GM23338 (cell line): ENCODE data around the gene TAF4. TPM values are rescaled to one million over a fixed set of nuclear protein-coding genes. Genes with fewer than 3 reads are reported as not detected.

Experiments used
- STAT1 ChIP-seq: IDR thresholded peaks from one replicate; pipeline ENCODE4 v1.6.1; 2016; ENCODE audit warnings: antibody characterized with exemption; ENCODE audit not compliant: unreplicated experiment
- ZNF331 ChIP-seq: fragments of 250-450 bp; sonication (Bioruptor Pico); IDR thresholded peaks from 2 replicates; pipeline ENCODE4 v1.5.0; 2020; ENCODE audit warnings: low read depth, mild to moderate bottlenecking, moderate library complexity
- polyA plus RNA-seq: library from polyadenylated mRNA; unstranded; fragments of >200 nt; fragmentation: Nextera tagmentation; extraction: Ambion mirVana; gene quantifications from 2 replicates; pipeline ENCODE4 v1.2.1, GENCODE V29; 2016
- total RNA-seq: library from RNA; depleted of rRNA; stranded (reverse); fragments of >200 nt; shearing (Covaris generic); gene quantifications from 2 replicates; pipeline ENCODE4 v1.2.3, GENCODE V29; 2014
- TF ChIP-seq, protein P1 (sequence below): fragments of 250-450 bp; sonication (Bioruptor Pico); IDR thresholded peaks from 2 replicates; pipeline ENCODE4 v1.5.0; 2020; ENCODE audit warnings: mild to moderate bottlenecking, moderate library complexity
- TF ChIP-seq, protein P2 (sequence below): IDR thresholded peaks from 2 replicates; pipeline ENCODE4 v1.6.1; 2016; ENCODE audit warnings: antibody characterized with exemption
- TF ChIP-seq, protein P3 (sequence below), 2 experiments: fragments of 200-600 bp in 1 of 2; sonication (generic) in 1 of 2; conservative IDR thresholded peaks; 2 replicates each; pipeline versions ENCODE4 v1.5.1 to v1.6.1; 2016 to 2017; ENCODE audit warnings: antibody characterized with exemption in 2 of 2, low read depth in 2 of 2, mild to moderate bottlenecking in 2 of 2, moderate library complexity in 1 of 2

The TAF4 gene
- total and polyA plus RNA-seq, 2 experiments from 2014 or later, result 7.2 to 60.0 TPM

DNA sequence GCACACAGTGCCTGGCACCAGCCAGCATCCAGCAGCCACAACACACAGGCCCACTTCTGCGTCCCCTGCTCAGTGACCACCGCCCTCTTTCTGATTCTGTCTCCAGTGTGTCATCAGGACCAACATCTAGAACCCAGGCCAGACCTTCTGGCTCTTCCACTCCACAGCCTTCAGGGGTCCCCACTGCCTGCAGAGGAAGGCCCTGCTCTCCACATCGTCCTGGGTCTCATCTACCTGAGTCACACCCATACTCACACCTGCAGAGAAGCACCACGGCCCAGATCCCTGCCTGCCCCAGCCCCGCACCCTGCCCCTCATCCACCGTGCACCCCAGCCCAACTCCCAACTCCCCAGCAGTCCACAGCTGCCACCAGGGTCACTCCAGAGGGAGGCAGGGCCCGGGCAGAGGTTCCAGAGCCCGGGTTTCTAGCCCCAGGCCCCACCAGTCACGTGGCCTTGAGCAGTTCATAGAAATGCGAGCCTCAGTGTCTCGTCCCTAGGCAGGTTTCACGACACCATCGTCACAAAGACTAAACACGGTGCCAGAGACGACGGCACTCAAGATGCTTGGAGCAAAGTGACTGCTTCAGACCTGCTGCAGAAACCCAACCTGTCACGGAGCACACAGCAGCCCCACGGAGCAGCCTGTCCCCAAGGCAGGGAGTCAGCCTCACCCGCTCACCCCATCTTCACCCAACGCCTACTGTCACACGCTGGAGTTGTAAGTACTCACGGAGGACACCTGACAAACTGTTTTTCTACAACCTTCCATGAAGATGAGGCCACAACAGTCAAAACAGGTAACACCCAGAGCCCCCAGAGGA lies 16.1 kb downstream of the TAF4 start (continued):
- TF ChIP-seq, protein P1, sequence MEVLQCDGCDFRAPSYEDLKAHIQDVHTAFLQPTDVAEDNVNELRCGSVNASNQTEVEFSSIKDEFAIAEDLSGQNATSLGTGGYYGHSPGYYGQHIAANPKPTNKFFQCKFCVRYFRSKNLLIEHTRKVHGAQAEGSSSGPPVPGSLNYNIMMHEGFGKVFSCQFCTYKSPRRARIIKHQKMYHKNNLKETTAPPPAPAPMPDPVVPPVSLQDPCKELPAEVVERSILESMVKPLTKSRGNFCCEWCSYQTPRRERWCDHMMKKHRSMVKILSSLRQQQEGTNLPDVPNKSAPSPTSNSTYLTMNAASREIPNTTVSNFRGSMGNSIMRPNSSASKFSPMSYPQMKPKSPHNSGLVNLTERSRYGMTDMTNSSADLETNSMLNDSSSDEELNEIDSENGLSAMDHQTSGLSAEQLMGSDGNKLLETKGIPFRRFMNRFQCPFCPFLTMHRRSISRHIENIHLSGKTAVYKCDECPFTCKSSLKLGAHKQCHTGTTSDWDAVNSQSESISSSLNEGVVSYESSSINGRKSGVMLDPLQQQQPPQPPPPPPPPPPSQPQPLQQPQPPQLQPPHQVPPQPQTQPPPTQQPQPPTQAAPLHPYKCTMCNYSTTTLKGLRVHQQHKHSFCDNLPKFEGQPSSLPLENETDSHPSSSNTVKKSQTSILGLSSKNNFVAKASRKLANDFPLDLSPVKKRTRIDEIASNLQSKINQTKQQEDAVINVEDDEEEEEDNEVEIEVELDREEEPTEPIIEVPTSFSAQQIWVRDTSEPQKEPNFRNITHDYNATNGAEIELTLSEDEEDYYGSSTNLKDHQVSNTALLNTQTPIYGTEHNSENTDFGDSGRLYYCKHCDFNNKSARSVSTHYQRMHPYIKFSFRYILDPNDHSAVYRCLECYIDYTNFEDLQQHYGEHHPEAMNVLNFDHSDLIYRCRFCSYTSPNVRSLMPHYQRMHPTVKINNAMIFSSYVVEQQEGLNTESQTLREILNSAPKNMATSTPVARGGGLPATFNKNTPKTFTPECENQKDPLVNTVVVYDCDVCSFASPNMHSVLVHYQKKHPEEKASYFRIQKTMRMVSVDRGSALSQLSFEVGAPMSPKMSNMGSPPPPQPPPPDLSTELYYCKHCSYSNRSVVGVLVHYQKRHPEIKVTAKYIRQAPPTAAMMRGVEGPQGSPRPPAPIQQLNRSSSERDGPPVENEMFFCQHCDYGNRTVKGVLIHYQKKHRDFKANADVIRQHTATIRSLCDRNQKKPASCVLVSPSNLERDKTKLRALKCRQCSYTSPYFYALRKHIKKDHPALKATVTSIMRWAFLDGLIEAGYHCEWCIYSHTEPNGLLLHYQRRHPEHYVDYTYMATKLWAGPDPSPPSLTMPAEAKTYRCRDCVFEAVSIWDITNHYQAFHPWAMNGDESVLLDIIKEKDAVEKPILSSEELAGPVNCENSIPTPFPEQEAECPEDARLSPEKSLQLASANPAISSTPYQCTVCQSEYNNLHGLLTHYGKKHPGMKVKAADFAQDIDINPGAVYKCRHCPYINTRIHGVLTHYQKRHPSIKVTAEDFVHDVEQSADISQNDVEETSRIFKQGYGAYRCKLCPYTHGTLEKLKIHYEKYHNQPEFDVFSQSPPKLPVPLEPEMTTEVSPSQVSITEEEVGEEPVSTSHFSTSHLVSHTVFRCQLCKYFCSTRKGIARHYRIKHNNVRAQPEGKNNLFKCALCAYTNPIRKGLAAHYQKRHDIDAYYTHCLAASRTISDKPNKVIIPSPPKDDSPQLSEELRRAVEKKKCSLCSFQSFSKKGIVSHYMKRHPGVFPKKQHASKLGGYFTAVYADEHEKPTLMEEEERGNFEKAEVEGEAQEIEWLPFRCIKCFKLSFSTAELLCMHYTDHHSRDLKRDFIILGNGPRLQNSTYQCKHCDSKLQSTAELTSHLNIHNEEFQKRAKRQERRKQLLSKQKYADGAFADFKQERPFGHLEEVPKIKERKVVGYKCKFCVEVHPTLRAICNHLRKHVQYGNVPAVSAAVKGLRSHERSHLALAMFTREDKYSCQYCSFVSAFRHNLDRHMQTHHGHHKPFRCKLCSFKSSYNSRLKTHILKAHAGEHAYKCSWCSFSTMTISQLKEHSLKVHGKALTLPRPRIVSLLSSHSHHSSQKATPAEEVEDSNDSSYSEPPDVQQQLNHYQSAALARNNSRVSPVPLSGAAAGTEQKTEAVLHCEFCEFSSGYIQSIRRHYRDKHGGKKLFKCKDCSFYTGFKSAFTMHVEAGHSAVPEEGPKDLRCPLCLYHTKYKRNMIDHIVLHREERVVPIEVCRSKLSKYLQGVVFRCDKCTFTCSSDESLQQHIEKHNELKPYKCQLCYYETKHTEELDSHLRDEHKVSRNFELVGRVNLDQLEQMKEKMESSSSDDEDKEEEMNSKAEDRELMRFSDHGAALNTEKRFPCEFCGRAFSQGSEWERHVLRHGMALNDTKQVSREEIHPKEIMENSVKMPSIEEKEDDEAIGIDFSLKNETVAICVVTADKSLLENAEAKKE (CRISPR knock-in tag), result no peak
- TF ChIP-seq, protein P2, sequence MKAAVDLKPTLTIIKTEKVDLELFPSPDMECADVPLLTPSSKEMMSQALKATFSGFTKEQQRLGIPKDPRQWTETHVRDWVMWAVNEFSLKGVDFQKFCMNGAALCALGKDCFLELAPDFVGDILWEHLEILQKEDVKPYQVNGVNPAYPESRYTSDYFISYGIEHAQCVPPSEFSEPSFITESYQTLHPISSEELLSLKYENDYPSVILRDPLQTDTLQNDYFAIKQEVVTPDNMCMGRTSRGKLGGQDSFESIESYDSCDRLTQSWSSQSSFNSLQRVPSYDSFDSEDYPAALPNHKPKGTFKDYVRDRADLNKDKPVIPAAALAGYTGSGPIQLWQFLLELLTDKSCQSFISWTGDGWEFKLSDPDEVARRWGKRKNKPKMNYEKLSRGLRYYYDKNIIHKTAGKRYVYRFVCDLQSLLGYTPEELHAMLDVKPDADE, result no peak
- no peak for TF ChIP-seq ZNF331 (CRISPR knock-in tag)
- no peak for TF ChIP-seq STAT1
- TF ChIP-seq, protein P3, sequence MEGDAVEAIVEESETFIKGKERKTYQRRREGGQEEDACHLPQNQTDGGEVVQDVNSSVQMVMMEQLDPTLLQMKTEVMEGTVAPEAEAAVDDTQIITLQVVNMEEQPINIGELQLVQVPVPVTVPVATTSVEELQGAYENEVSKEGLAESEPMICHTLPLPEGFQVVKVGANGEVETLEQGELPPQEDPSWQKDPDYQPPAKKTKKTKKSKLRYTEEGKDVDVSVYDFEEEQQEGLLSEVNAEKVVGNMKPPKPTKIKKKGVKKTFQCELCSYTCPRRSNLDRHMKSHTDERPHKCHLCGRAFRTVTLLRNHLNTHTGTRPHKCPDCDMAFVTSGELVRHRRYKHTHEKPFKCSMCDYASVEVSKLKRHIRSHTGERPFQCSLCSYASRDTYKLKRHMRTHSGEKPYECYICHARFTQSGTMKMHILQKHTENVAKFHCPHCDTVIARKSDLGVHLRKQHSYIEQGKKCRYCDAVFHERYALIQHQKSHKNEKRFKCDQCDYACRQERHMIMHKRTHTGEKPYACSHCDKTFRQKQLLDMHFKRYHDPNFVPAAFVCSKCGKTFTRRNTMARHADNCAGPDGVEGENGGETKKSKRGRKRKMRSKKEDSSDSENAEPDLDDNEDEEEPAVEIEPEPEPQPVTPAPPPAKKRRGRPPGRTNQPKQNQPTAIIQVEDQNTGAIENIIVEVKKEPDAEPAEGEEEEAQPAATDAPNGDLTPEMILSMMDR (conservative IDR thresholded peaks at IDR 0.05; ENCODE audit: low read depth in 2 of 2), result no peak
